Measurements from ENCODE around the gene PHB1.
A peak's percentile ranks its signal among the peaks of the same experiment; 100 is the strongest.
"Not testable (repeated sequence)": the region's sequence is repeated elsewhere in the genome, so short reads cannot be mapped to it uniquely, and the experiment has no call there.

The PHB1 gene

GRCh38 chr17:49372425-49372824 lies 42.3 kb downstream of the PHB1 start:
- DNase-seq: no peak

- DNase-seq: no peak
Observed at GRCh38 chr17:49370971-49371834, 43.5 kb downstream of the PHB1 start.

GRCh38 chr17:49369760-49370159 lies 44.9 kb downstream of the PHB1 start:
- DNase-seq: no peak

- DNase-seq: no peak
Observed at GRCh38 chr17:49369089-49369488, 45.6 kb downstream of the PHB1 start.

GRCh38 chr17:49365667-49366066 lies 49.0 kb downstream of the PHB1 start:
- no peak for DNase-seq

GRCh38 chr17:49365126-49365525 lies 49.6 kb downstream of the PHB1 start:
- DNase-seq: not testable (repeated sequence)

- DNase-seq: no peak
Observed at GRCh38 chr17:49364119-49364518, 50.6 kb downstream of the PHB1 start.

- DNase-seq: no peak
Observed at GRCh38 chr17:49363251-49363650, 51.4 kb downstream of the PHB1 start.

GRCh38 chr17:49362723-49363117 lies 52.0 kb downstream of the PHB1 start:
- no peak for DNase-seq

- DNase-seq: peak; percentile 59
Observed at GRCh38 chr17:49361902-49362722, 52.6 kb downstream of the PHB1 start, which contains the start of gene ZNF652. Gene ZNF652 (minus strand): TSS chr17:49362250. CDS start chr17:49317725, 44,525 bp downstream.

GRCh38 chr17:49361129-49361901 lies 53.4 kb downstream of the PHB1 start:
- DNase-seq: no peak

- no peak for DNase-seq
Observed at GRCh38 chr17:49360796-49361128, 53.9 kb downstream of the PHB1 start.

- DNase-seq: no peak
Observed at GRCh38 chr17:49359990-49360795, 54.5 kb downstream of the PHB1 start.

- DNase-seq: no peak
Observed at GRCh38 chr17:49358641-49359247, 55.9 kb downstream of the PHB1 start.

- no peak for DNase-seq
Observed at GRCh38 chr17:49357516-49357915, 57.2 kb downstream of the PHB1 start.

GRCh38 chr17:49356320-49356719 lies 58.4 kb downstream of the PHB1 start:
- no peak for DNase-seq
